B cell (primary cell): ENCODE results near the gene TNFRSF13B. TPM values are rescaled to one million over a fixed set of nuclear protein-coding genes. Genes with fewer than 3 reads are reported as not detected.

Source experiments
- ATAC-seq: fragments of 200-7000 bp; cut with Tn5 transposase; one replicate; pipeline ENCODE4 v1.10.0; 2021; ENCODE audit warnings: low read depth, mild to moderate bottlenecking, moderate number of reproducible peaks, moderate library complexity
- CTCF ChIA-PET: fragments of 350-600 bp; sonication (Branson Sonifier 250); formaldehyde crosslinking; loops from one replicate; lab custom pipeline; 2021; ENCODE audit warnings: antibody characterized with exemption, inconsistent platforms; lab: Charles Lee
- POLR2A ChIA-PET: fragments of 350-600 bp; sonication (Branson Sonifier 250); formaldehyde crosslinking; loops from one replicate; lab custom pipeline; 2021; ENCODE audit warnings: antibody characterized with exemption; lab: Charles Lee
- DNase-seq: peaks from one replicate; pipeline ENCODE4 v3.0.0; 2013
- H2AFZ ChIP-seq: 2 replicates; pipeline ENCODE4 v1.6.1; 2012; ENCODE audit warnings: mild to moderate bottlenecking, low read depth, low read length; ENCODE audit not compliant: insufficient read depth, poor library complexity, severe bottlenecking
- H3K27ac ChIP-seq, 2 donors: 1 replicate in 1 of 2; 2 replicates in 1 of 2; pipeline ENCODE4 v1.5.1; 2012 to 2013; ENCODE audit warnings: low read length in 2 of 2, mild to moderate bottlenecking in 2 of 2, moderate library complexity in 1 of 2
- H3K27me3 ChIP-seq, 4 experiments: fragments of 200-600 bp in 1 of 4; sonication (generic) in 1 of 4; replicated peaks in 1 of 4; 1 replicate in 2 of 4; 2 replicates in 2 of 4; pipeline versions ENCODE4 v1.6.1 to v1.7.0; 2013 to 2016; ENCODE audit warnings: low read length in 3 of 4, mild to moderate bottlenecking in 2 of 4, mixed read lengths in 1 of 4, moderate library complexity in 1 of 4; ENCODE audit not compliant: insufficient read depth in 4 of 4, control insufficient read depth in 3 of 4; ENCODE audit errors: control extremely low read depth in 1 of 4
- H3K36me3 ChIP-seq, 2 experiments: replicated peaks in 1 of 2; 1 replicate in 1 of 2; 2 replicates in 1 of 2; pipeline versions ENCODE4 v1.6.1 to v1.7.1; 2013; ENCODE audit warnings: low read length in 1 of 2; ENCODE audit not compliant: insufficient read depth in 2 of 2, control insufficient read depth in 1 of 2; ENCODE audit errors: control extremely low read depth in 1 of 2, extremely low read depth in 1 of 2
- H3K4me1 ChIP-seq, 2 donors: fragments of 200-600 bp in 1 of 2; sonication (generic) in 1 of 2; 1 replicate in 1 of 2; 2 replicates in 1 of 2; pipeline versions ENCODE4 v1.5.1 to v1.6.1; 2013 to 2017; ENCODE audit warnings: low read length in 2 of 2; ENCODE audit not compliant: control insufficient read depth in 2 of 2, insufficient read depth in 2 of 2
- H3K4me2 ChIP-seq: replicated peaks from 2 replicates; pipeline ENCODE3; 2012; ENCODE audit warnings: mild to moderate bottlenecking, low read depth, low read length; ENCODE audit not compliant: poor library complexity, severe bottlenecking
- H3K4me3 ChIP-seq, 5 experiments: fragments of 200-600 bp in 1 of 5; sonication (generic) in 1 of 5; 1 replicate in 3 of 5; 2 replicates in 2 of 5; pipeline versions ENCODE4 v1.5.1 to v1.7.0; 2011 to 2016; ENCODE audit warnings: low read length in 4 of 5, mild to moderate bottlenecking in 4 of 5, low read depth in 2 of 5, control low read depth in 1 of 5, moderate library complexity in 1 of 5; ENCODE audit not compliant: insufficient read depth in 1 of 5; ENCODE audit errors: control extremely low read depth in 1 of 5, extremely low read depth in 1 of 5
- H3K79me2 ChIP-seq: fragments of 200-600 bp; sonication (generic); one replicate; pipeline ENCODE4 v1.6.0; 2016; ENCODE audit warnings: low read length; ENCODE audit not compliant: control insufficient read depth, insufficient read depth
- H3K9ac ChIP-seq: fragments of 200-600 bp; sonication (generic); 2 replicates; pipeline ENCODE4 v1.6.1; 2017; ENCODE audit warnings: mild to moderate bottlenecking, low read length, moderate library complexity
- H3K9me3 ChIP-seq, 3 donors: one replicate each; pipeline versions ENCODE4 v1.6.1 to v1.7.1; 2013; ENCODE audit warnings: low read length in 2 of 3; ENCODE audit not compliant: control insufficient read depth in 2 of 3, insufficient read depth in 1 of 3; ENCODE audit errors: control extremely low read depth in 1 of 3
- H4K20me1 ChIP-seq: 2 replicates; pipeline ENCODE4 v1.6.0; 2012; ENCODE audit warnings: mild to moderate bottlenecking, low read length; ENCODE audit not compliant: insufficient read depth, control insufficient read depth, poor library complexity, severe bottlenecking
- H3K27ac Mint-ChIP-seq: one replicate; pipeline ENCODE4 v1.8.0; 2021; ENCODE audit warnings: mixed read lengths
- H3K27me3 Mint-ChIP-seq: one replicate; pipeline ENCODE4 v1.8.0; 2021; ENCODE audit warnings: mixed read lengths
- H3K4me1 Mint-ChIP-seq: one replicate; pipeline ENCODE4 v1.8.0; 2021; ENCODE audit warnings: mixed read lengths
- H3K4me3 Mint-ChIP-seq: one replicate; pipeline ENCODE4 v1.8.0; 2021; ENCODE audit warnings: mixed read lengths
- H3K9me3 Mint-ChIP-seq: one replicate; pipeline ENCODE4 v1.8.0; 2022; ENCODE audit warnings: mixed read lengths; ENCODE audit not compliant: insufficient read depth
- CTCF ChIP-seq: fragments of 200-600 bp; IDR thresholded peaks from one replicate; pipeline ENCODE4 v1.8.0; 2022; ENCODE audit warnings: antibody characterized with exemption, mild to moderate bottlenecking
- EZH2 ChIP-seq: IDR thresholded peaks from 2 replicates; pipeline ENCODE4 v1.6.1; 2012; ENCODE audit warnings: borderline replicate concordance, low read depth, mild to moderate bottlenecking, moderate library complexity, low read length; ENCODE audit not compliant: insufficient read depth, poor library complexity, severe bottlenecking
- WGBS: methylation state at CpG from one replicate; pipeline ENCODE4 v1.1.5; 2013; ENCODE audit warnings: missing lambda C conversion rate; ENCODE audit not compliant: insufficient coverage; 5-methylcytosine and 5-hydroxymethylcytosine counted together
- intact Hi-C: fragments of 100-400 bp; cut with micrococcal nuclease; formaldehyde crosslinking; loops from one replicate; pipeline ENCODE4 v1.10.0; 2022
- polyA plus RNA-seq: library from polyadenylated mRNA; depleted of rRNA; stranded (reverse); fragments of >200 nt; gene quantifications from 2 replicates; pipeline ENCODE4 v1.2.3, GENCODE V29; 2012
- total RNA-seq, 2 donors: library from RNA; stranded (reverse); fragments of 120-200 nt in 1 of 2; gene quantifications; 1 replicate in 1 of 2; 2 replicates in 1 of 2; pipeline versions ENCODE4 v1.2.3 to v1.2.4, GENCODE V29; 2013 to 2022

Gene TNFRSF13B
- total and polyA plus RNA-seq, 2 donors (not counting 1 experiment from before 2014, with no cell fraction given) = 74.5 to 219 TPM

GRCh38 chr17:16912021-16912962 is 59.6 kb downstream of the TNFRSF13B start:
- intact Hi-C loops = no loop called here
- peaks cover 13% of the 10 kb centered on the region for H3K27me3 Mint-ChIP-seq
- Histone ChIP-seq H2AFZ (no peak overlapping the region), H3K9ac (no peak overlapping the region), H3K4me2 (no peak overlapping the region), H3K4me3 (no peak overlapping the region), H3K27me3 (peaks cover 0 to 6% (median 0%) of the 10 kb centered on the region in 4 experiments), H3K36me3 (no peaks in the 10 kb centered on the region), H4K20me1 (no peaks in the 10 kb centered on the region), H3K79me2 (no peaks in the 10 kb centered on the region), H3K4me1 (peaks cover 0 to 18% of the 10 kb centered on the region in 2 donors), H3K9me3 (no peaks in the 10 kb centered on the region), H3K27ac (no peak overlapping the region)
- H3K4me3 Mint-ChIP-seq = no peak overlapping the region
- POLR2A ChIA-PET = no interaction called here
- no peaks in the 10 kb centered on the region for H3K9me3 Mint-ChIP-seq
- H3K4me1 Mint-ChIP-seq = peaks cover 26% of the 10 kb centered on the region
- no peak overlapping the region for H3K27ac Mint-ChIP-seq
- CTCF ChIA-PET = interaction anchor here (1.1 kb wide), 2 partner anchors 78 to 79 kb away, joined by 3 to 4 read pairs; no protein-coding TSS in a partner anchor
- 79% methylated on average over 9 of the region's 17 CpGs for WGBS
- ATAC-seq (no peak), DNase-seq (no peak)
- TF ChIP-seq EZH2 = no peak
- no peak for TF ChIP-seq CTCF
